Measurements from ENCODE around the gene CDH4. TPM values are rescaled to one million over a fixed set of nuclear protein-coding genes. Genes with fewer than 3 reads are reported as not detected.

The CDH4 gene
- total RNA-seq, 1 experiment from 2014 or later = 25.0 TPM

DNA sequence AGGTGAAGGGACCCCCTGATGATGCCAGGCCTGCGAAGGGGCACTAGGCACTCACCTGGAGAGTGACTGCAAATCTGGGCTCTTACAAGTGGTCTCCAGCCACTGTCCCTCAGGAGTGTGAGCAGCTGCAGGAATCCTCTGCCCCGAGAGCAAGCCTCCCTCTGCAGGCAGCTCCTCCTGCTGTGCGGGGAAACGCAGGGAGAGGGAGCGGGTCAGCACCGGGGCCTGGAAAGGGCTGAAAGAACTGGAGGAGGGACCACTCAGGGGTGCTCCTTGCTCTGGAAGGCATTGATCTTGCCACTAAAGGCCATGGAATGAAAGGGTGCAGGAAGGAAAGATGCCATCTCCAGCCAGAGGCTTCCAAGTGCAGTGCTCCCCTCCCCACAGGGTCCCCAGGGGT is 168.0 kb downstream of the CDH4 start:
- Mint-ChIP-seq H3K27me3 (ENCODE audit: insufficient read depth, unreplicated experiment) (no peaks in the 10 kb centered on the region), H3K36me3 (ENCODE audit: insufficient read depth, unreplicated experiment) (no peaks in the 10 kb centered on the region), H3K27ac (ENCODE audit: low read depth, unreplicated experiment) (no peak overlapping the region), H3K4me1 (ENCODE audit: insufficient read depth, unreplicated experiment) (no peaks in the 10 kb centered on the region), H3K9me3 (ENCODE audit: unreplicated experiment) (no peaks in the 10 kb centered on the region), H3K4me3 (ENCODE audit: unreplicated experiment) (no peak overlapping the region)
- CTCF ChIA-PET = no interaction called here
- no TSS peak for BruUV-seq (replicated peaks)
- TF ChIP-seq, protein P1, sequence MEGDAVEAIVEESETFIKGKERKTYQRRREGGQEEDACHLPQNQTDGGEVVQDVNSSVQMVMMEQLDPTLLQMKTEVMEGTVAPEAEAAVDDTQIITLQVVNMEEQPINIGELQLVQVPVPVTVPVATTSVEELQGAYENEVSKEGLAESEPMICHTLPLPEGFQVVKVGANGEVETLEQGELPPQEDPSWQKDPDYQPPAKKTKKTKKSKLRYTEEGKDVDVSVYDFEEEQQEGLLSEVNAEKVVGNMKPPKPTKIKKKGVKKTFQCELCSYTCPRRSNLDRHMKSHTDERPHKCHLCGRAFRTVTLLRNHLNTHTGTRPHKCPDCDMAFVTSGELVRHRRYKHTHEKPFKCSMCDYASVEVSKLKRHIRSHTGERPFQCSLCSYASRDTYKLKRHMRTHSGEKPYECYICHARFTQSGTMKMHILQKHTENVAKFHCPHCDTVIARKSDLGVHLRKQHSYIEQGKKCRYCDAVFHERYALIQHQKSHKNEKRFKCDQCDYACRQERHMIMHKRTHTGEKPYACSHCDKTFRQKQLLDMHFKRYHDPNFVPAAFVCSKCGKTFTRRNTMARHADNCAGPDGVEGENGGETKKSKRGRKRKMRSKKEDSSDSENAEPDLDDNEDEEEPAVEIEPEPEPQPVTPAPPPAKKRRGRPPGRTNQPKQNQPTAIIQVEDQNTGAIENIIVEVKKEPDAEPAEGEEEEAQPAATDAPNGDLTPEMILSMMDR (IDR thresholded peaks at IDR 0.05; ENCODE audit: unreplicated experiment) = no peak
- DNase-seq (ENCODE audit: unreplicated experiment) = no peak
- intact Hi-C loops (cut with micrococcal nuclease) = no loop called here
- POLR2A ChIA-PET = no interaction called here

DNA sequence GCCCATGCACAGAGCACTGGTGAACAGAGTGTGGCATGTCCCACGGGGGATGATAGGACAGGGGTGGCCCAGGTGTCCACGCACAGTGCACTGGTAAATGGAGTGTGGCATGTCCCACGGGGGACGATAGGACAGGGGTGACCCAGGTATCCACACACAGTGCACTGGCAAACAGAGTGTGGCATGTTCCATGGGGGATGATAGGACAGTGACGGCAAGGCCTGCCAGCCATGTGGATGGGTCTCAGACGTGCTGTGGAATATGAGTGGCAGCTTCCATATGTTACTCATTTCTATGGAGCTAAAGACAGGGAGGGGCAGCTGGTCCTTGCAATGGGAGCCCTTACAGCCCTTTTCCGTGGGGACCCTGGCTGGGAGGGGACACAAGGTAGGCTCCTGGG is 168.7 kb downstream of the CDH4 start:
- no peak for DNase-seq (ENCODE audit: unreplicated experiment)
- ChIA-PET POLR2A (no interaction called here), CTCF (interaction anchor here (1.3 kb wide), 1 partner anchor 1210 kb away, joined by 7 read pairs; no protein-coding TSS in a partner anchor)
- intact Hi-C loops (cut with micrococcal nuclease) = no loop called here
- Mint-ChIP-seq H3K4me3 (ENCODE audit: unreplicated experiment) (no peak overlapping the region), H3K27me3 (ENCODE audit: insufficient read depth, unreplicated experiment) (no peaks in the 10 kb centered on the region), H3K4me1 (ENCODE audit: insufficient read depth, unreplicated experiment) (no peaks in the 10 kb centered on the region), H3K9me3 (ENCODE audit: unreplicated experiment) (no peaks in the 10 kb centered on the region), H3K27ac (ENCODE audit: low read depth, unreplicated experiment) (no peak overlapping the region), H3K36me3 (ENCODE audit: insufficient read depth, unreplicated experiment) (no peaks in the 10 kb centered on the region)
- no TSS peak for BruUV-seq (replicated peaks)
- TF ChIP-seq, protein P1 (IDR thresholded peaks at IDR 0.05; ENCODE audit: unreplicated experiment) = no peak

DNA sequence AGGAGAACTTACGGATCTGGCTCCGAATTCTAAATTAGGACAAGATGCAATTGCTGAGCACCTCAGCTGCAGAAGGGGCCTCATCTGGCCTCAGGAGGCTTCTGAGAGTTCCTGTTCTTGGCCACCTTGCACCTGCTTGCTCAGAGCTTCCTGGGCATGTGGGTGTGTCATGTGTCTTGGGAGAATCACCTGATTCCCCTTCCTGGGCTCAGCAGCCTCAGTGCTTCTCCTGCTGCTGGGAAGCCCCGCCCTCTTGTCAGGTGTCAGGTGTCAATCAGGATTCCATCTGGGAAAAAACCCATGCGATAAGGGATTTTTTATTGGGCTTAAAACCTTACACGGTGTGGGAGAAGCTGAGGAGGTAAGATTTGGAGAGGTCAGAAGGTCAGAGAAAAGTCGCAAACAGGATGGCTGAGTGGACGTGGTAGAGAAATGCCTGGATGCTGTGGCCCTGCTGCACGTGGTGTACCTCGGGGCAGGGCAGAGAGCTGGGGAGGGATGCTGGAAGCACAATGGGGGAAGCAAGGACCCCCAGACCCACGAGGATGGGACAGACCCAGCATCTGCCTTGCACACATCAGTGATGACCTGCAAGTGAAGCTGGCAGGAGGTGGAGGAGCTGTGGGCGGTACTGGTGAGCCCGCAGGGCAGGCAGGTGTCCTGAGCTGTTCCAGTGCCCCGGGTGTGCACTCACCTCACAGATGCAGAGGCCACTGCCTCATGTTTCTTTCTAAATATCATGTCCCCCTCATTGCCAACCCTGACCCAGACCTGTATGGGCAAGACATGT is 170.8 kb downstream of the CDH4 start:
- POLR2A ChIA-PET = no interaction called here
- H3K4me3 Mint-ChIP-seq (ENCODE audit: unreplicated experiment) = no peak overlapping the region
- no peaks in the 10 kb centered on the region for H3K27me3 Mint-ChIP-seq (ENCODE audit: insufficient read depth, unreplicated experiment)
- intact Hi-C loops (cut with micrococcal nuclease) = no loop called here
- no TSS peak for BruUV-seq (replicated peaks)
- no peak for DNase-seq (ENCODE audit: unreplicated experiment)
- peaks cover 6% of the 10 kb centered on the region for H3K4me1 Mint-ChIP-seq (ENCODE audit: insufficient read depth, unreplicated experiment)
- TF ChIP-seq, protein P1 (IDR thresholded peaks at IDR 0.05; ENCODE audit: unreplicated experiment) = no peak
- no peaks in the 10 kb centered on the region for H3K9me3 Mint-ChIP-seq (ENCODE audit: unreplicated experiment)
- CTCF ChIA-PET = no interaction called here
- no peaks in the 10 kb centered on the region for H3K36me3 Mint-ChIP-seq (ENCODE audit: insufficient read depth, unreplicated experiment)
- no peak overlapping the region for H3K27ac Mint-ChIP-seq (ENCODE audit: low read depth, unreplicated experiment)

DNA sequence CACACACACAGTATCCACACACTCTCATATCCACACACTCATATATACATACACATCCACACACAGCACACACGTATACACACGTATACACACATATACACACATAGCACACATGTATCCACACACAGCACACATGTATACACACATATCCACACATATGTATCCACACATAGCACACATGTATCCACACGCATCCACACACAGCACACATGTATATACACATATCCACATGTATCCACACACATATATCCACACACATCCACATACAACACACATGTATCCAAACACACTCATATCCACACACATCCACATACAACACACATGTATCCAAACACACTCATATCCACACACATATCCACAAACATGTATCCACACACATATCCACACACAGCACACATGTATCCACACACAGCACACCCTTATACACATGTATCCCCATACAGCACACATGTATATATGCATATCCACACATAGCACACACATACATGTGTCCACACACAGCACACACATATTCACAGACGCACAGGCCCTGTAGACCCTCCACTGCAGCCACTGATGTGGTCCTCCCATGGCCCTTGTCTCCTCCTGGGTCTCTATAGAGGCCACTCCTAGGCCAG is 172.1 kb downstream of the CDH4 start:
- ChIA-PET POLR2A (no interaction called here), CTCF (no interaction called here)
- DNase-seq (ENCODE audit: unreplicated experiment) = no peak
- intact Hi-C loops (cut with micrococcal nuclease) = no loop called here
- Mint-ChIP-seq H3K9me3 (ENCODE audit: unreplicated experiment) (no peaks in the 10 kb centered on the region), H3K4me3 (ENCODE audit: unreplicated experiment) (no peak overlapping the region), H3K4me1 (ENCODE audit: insufficient read depth, unreplicated experiment) (peaks cover 6% of the 10 kb centered on the region), H3K36me3 (ENCODE audit: insufficient read depth, unreplicated experiment) (no peaks in the 10 kb centered on the region), H3K27me3 (ENCODE audit: insufficient read depth, unreplicated experiment) (no peaks in the 10 kb centered on the region), H3K27ac (ENCODE audit: low read depth, unreplicated experiment) (no peak overlapping the region)
- TF ChIP-seq, protein P1 (IDR thresholded peaks at IDR 0.05; ENCODE audit: unreplicated experiment) = no peak
- BruUV-seq (replicated peaks) = no TSS peak

All from MCF 10A (cell line).